GM12892 (cell line): ENCODE data around the gene ZNF680.

Experiments used
- POLR2A ChIP-seq: IDR thresholded peaks from 2 replicates; pipeline ENCODE4 v1.6.1; 2011; ENCODE audit warnings: low read depth, low read length, control low read depth
- POLR2AphosphoS5 ChIP-seq: IDR thresholded peaks from 2 replicates; pipeline ENCODE4 v1.6.1; 2011; ENCODE audit warnings: low read depth, low read length, control low read depth

- TF ChIP-seq POLR2AphosphoS5, result no peak
- no peak for TF ChIP-seq POLR2A
Observed at GRCh38 chr7:64611717-64612116, 48.8 kb upstream of the ZNF680 start.
